NCI-H146 treated with DMSO at 0.1 percent for 48 hours (cell line): ENCODE data around the gene ANXA1.
"Not testable (repeated sequence)": the region's sequence is repeated elsewhere in the genome, so short reads cannot be mapped to it uniquely, and the experiment has no call there.

Experiments used
- DNase-seq: peaks from one replicate; lab custom pipeline; 2025; ENCODE audit not compliant: unreplicated experiment; lab: John Stamatoyannopoulos, UW

The ANXA1 gene, protein sequence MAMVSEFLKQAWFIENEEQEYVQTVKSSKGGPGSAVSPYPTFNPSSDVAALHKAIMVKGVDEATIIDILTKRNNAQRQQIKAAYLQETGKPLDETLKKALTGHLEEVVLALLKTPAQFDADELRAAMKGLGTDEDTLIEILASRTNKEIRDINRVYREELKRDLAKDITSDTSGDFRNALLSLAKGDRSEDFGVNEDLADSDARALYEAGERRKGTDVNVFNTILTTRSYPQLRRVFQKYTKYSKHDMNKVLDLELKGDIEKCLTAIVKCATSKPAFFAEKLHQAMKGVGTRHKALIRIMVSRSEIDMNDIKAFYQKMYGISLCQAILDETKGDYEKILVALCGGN

DNA sequence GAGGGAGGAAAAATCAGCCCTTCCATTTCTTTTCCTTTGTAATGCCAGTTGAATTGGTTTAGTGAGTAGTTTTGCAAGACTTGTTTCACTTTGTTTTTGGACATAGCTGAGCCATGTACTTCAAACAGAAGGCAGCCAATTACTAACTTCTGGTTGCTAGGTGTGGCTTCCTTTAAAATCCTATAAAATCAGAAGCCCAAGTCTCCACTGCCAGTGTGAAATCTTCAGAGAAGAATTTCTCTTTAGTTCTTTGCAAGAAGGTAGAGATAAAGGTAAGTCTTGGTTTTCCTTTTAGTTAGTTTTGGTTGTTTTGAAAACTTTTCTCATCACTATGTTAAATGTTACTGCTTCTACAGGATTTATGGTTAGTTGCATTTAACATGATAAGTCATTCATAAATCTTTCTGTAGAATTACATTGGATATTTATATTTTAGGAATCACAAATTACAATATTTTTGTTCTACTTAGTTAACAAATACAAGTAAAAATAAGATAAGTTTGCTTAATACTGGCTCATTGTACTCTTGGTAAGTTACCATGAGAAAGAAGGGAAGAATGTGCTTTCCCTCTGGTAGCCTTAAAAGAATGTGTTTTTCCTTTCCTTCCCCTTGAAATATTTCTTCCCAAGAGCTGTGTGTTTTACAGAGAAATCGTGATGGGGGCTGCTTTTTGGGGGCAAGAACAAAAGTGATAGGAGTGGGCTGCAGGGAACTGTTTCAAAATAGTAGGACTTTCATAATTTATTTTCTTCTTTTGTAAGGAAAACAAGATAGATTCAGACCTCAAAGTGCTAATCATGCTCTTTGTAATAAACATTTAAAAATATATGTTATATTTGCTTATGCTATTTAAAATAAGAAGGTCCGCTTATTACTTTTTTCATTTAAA, at the start of gene ANXA1:
TSS of gene ANXA1 (plus strand) at position 213 of the 890 bp plus-strand sequence. CDS start 6,671 bp downstream, outside the sequence.
- no peak for DNase-seq

DNA sequence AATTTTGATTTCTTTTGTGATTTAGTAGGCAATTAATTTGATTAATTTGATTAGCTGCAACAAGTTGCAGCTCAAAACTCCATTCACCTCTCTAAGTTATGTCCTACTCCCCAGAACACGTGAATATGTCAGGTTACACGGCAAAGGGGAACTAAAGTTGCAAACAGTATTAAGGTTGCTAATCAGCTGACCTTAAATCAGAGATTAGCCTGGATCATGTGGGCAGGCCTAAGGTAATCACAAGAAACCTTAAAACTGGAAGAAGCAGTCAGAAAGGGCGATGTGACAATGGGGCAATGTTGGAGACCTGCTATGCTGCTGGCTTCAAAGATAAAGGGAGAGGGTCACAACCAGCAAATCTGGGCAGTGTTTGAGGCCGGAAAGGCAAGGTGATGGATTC, 47.3 kb upstream of the ANXA1 start:
- no peak for DNase-seq

DNA sequence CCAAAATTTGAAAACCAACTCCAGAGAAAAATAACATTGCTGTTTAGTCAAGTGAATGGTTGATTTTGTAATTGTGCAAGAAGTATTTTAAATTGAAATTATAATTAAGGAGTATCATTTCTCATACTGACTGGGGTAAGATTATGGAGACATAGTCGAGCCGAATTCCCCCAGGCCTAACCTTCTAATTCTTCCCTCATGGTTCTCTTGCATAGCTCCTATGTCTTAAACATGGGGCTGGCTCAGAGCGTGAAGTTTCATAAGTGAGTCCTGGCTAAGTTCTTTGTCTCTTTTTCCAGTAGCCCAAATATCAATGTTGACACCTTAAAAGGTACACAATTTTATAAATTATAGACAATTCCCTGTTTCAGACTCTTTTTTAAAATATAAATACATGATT, 46.7 kb upstream of the ANXA1 start:
- DNase-seq, result no peak

DNA sequence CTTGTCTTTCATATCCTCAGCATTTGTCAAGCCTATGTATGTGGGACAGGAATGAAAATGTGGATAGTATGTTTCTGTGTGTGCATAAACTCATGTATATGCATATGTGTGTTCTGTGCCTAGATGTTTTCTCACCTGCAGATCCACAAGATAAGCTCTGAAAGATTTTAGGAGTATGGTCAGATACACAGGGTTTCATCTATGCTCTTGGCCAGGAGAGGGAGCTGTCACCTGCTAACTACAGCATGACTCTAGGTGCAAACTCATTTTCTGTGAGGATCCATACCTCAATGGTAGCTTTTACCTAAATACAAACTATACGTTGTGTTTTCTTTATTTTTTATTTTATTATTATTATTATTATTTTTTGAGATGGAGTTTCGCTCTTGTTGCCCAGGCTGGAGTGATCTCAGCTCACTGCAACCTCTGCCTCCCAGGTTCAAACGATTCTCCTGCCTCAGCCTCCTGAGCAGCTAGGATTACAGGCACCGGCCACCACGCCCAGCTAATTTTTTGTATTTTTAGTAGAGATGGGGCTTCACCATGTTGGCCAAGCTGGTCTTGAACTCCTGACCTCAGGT, 44.1 kb upstream of the ANXA1 start:
- DNase-seq, result not testable (repeated sequence)

DNA sequence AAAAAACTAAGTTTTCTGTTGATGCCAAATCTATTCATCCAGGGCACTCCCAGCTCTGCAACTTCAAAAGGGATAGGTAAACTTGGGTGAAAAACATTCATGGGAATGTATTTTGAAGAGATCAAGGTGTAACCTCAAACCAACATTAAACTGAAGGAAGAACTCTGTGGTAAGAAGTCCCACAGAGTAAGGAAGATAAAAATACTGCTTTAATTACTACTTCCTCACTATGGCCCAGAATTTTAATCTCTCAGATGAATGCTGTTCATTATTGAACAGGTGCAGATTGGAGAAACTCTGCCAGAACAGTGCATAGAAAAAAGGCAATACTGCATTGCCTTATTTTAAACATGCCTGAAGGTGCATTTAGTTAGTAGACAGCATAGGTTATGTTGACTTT, 37.6 kb upstream of the ANXA1 start:
- DNase-seq, result no peak

DNA sequence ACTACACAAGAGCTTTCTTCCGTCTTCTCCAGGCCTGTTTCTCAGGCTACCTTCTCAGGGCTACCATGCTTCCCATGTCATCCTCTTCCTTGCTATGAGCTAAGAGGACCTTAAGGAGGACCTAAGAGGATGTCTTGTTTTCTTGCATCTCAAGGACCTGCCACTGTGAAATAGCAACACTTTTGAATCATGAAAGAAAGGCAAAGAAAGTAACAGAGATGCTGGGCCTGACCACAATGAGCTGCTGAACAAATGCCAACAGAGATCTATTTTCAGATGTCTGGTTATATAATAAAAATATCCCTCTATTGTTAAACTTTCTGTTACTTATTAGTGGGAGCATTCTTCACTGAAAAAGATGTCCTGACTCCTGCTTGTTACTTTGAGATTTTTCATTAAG, 36.7 kb upstream of the ANXA1 start:
- DNase-seq, result no peak

DNA sequence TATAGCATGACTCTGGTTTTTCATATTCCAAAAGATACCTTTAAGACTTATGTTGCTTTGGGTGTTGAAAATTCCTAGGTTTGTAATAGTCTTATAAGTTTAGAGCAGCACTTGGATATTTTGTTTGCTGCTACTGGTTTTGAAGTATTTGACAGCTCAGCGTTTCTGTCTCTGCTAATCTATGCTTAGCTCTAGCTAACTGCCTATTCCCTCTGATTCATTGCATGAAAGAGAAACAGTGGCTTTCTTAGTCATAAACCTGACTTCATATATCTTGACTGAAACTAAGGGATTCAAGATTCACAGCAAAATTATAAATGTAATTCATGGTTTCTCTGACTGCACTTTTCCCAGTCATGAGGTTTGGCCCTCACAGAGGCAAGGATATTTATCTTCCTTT, 35.6 kb upstream of the ANXA1 start:
- no peak for DNase-seq

DNA sequence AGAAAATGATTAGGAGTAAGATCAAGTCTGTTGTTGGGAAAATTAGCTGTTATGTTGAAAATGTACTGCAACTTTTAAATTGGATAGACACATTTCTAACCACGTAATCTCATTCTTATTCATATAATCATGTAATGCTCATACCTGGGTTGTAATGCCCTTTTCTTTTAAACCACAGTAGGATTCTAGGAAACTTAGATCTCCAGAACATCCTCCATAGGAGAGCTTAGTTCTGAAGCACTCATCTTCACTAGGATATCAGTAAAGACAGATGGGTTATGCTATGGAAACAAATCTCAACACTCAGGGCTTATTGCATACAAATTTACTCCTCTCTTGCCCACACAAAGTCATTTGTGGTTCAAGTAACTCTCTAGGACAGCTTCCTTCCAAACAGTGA, 34.8 kb upstream of the ANXA1 start:
- DNase-seq, result no peak

DNA sequence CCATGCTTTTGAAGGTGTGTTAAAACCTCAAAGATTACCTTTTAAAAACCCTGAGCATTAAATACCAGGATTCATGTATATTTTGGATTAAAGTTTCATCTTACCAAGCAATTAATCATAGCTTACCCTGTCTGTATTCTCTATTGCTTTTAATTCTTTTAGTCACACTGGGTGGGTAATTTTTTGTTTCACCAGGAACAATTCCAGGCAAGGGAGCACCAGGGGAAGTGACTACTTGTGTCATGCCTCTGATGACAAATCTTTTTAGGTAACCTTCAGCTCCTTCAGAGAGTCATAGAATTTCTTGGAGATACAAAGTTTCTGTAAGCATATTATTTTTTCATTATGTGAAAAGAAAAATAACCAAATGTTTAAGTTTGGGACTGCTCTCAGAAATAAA, 33.4 kb upstream of the ANXA1 start:
- no peak for DNase-seq

DNA sequence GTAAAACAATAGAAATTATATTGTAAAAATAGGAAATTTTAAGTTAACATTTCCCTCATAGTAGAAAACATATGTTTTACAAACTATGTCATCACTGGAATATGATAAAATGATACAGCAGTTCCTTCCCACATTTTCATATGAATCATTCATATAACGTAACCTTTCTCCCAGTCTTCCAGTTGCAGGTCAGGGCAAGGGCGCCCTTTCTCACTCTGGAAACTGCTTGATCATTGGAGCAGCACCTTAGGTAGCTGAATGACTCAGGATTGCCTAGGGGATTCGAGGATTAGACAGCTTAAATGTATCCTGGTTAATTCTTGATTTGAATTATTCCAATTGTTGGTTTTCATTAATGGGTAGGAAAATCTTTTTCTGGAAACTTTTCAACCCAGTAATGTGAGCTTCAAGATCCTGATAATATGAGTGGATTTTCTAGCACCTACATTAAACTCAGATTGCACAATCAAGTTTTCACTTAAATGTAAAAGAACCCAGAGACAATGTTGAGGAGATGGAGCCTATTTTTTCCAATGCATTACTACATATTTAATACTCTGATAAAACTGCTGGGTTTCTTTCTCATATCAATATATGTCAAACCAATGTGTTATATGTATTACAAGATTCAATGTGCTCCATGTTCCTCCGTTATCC, 32.6 kb upstream of the ANXA1 start:
- DNase-seq, result no peak

DNA sequence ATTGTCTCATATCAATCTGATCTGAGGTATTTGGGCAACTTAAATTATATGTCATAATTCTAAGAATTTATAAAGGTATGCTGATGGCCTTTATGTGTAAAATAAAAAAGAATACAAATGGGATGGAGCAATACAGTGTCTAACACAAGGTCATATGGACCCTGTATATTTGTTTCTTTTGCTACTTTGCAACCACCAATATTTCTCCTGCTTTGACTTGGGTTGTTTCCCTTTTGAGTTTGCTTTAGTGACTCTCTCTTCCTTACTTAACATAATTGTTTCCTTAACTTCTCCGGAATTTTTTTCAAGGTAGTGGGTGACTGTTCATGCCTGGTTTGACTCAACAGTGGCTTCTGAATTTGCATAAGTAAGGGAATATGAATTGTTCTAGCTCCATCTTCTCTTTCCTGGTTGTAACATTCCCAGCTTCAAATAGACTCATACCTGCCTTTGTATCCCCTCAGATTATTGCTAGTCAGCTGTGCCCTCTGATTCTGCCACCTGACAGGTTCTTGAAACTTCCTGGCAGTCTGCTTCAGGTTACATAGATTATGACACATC, 30.2 kb upstream of the ANXA1 start:
- no peak for DNase-seq

DNA sequence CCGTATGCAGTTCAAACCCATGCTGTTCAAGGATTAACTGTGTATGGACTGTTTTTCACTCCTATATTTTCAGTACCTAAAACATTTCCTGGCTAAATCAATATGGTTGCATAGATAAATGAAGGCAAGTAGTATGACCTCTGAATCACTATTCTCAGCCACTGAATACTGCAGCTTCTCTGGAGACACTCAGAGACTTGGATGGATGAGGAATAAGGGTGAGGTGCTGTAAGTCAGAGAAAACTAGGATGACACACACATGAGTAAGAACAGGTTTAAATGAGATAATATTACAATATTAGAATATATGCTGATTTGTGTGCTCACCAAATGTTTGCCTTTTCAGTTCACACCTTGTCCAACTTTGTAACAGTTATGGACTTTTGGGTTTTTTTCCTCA, 26.0 kb upstream of the ANXA1 start:
- no peak for DNase-seq

DNA sequence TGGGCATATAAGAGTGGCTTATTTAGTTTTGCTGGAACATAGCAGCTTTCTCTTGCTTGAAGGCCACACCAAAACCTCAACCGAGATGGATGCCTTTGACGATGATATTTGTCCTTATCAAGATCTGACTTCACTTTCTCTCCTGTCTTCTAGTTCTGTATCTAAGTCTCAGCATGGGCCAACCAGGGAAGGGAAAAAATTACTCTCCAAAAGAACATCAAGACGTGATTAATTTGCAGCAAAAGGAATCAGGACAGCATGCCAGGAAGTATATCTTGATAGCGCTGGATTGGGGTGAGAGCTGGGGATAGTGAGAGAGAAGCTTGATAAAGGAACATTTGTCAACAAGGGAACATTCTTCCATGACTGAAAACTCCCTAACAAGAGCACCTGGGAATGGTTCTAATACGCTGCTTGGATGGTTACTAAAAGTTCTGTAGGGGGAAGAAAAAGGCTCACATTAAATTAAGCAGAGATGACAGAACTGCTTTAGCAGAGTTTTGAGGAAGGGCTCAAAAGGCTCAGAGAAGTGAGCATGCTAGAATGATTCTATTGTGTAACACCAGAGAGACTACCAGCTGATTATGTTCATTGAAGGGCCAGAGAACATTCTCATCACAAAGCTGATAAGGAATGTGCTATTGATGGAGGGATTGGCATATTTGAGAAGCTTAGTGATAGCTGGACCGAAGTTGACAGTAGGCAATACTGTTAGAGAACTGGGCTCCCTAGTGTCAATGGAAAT, 21.6 kb upstream of the ANXA1 start:
- no peak for DNase-seq

DNA sequence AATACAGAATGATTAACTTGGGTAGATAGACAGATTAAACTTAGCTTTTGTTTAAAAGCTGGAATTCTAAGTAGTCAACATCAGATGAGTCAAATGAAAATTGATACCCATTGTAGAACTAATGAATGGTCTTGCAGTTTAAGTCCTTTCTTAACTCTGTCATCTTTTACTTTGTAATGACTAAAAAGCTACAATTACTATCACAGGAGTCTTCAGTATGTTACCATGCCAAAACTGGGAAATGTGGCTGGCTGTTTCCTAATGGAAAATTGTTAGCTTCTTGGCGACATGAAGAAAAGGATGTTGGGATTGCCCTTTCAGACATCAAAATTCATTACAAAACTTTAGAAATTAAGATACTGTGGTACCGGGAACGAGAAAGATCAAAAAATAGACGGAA, 20.2 kb upstream of the ANXA1 start:
- no peak for DNase-seq

DNA sequence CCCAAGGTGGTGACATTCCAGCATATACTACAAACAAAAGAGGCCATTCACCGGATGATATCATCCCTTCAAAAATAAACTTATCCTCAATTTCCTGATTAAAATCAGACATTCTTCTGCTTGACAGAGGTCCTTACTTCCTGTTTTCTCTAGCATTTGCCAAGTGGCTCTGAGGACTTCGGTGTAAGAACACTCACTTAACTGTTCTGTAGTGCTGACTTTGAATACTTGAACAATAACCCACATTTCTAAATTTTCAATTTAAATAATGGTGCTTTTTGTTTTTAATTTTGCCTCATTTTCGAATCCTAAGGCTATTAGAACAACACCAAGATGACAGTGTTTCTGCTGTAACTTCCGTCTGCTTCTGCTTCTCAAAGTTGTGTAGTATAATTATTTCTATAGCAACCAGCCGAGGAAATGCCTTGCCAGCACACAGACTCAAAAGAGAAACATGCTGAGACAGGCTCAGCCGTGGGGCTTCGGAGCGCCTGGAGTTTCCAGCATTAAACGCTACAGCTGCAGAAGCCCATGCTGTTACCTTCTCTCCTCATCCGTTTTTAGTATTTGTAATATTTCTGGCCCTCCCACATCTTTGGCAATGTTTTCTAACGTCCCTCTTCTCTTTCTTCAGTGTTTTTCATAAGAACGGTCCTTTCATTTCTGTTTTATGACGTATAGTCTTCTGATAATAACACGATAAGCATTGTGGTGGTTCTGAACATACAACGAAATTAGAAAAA, 19.5 kb upstream of the ANXA1 start:
- DNase-seq, result no peak

DNA sequence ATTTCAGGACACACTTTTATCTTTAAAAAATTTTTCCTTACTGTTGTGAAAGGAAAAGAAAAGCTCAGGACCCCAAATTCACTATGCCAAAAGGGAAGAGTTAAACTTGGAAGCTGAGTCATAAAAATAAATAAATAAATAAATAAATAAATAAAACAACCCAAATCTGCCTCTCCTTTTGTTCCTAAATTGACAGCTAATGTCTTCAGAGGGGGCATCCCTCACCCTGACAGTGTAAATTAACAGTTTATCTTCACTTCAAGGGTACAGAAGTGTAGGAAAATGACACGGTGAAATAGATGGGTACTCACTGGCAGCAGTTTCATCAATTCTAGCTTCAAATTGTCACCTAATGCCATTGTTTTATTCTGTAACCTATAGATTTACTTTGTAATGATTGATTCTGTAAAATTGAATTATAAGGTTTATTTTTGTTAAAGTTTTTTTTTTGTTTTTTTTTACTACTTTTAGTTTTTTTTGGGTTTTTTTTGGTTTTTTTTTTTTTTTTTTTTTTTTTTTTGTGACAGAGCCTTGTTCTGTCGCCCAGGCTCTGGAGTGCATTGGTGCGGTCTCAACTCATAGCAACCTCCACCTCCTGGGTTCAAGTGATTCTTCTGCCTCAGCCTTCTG, 18.5 kb upstream of the ANXA1 start:
- DNase-seq, result no peak

DNA sequence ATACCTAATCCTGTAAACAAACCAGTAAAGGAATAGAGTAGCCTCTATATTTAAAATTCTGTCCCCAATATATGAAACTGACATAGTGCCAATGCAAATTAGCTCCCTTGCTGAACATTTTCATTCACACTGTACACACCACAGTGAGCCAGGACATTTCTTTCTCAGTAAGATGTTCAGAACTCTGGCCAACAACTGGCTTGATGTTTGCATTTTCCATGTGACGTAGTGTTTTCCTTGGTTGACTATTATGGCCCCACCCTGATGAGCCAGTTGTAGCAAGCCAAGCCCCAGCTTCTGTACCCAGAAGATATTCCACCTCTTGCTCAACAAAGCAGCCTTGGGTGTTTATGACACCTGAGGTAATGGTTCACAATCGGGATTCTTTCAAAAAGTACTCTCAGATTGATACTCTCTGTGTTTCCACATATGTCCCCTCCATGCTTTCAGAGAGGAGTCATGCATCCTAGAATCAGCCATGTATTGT, 17.7 kb upstream of the ANXA1 start:
- DNase-seq, result no peak

DNA sequence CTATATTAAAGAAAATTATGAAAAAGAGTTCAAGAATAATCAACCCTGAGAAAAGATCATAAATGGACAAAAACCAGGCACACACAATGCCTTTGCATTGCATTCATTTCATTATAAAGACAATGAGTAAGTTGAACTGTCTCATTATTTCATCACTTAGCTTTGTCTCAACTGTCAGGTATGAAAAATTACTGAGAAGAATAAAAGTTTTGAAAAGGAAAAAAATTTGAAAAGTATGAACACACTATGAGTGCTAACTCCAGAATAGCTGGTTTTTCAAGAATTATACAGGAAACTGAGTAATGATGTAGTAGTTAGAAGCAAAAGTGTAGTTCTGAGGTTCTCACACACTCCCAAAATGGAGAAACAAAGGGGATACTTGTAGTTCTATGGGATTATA, 16.3 kb upstream of the ANXA1 start:
- no peak for DNase-seq

DNA sequence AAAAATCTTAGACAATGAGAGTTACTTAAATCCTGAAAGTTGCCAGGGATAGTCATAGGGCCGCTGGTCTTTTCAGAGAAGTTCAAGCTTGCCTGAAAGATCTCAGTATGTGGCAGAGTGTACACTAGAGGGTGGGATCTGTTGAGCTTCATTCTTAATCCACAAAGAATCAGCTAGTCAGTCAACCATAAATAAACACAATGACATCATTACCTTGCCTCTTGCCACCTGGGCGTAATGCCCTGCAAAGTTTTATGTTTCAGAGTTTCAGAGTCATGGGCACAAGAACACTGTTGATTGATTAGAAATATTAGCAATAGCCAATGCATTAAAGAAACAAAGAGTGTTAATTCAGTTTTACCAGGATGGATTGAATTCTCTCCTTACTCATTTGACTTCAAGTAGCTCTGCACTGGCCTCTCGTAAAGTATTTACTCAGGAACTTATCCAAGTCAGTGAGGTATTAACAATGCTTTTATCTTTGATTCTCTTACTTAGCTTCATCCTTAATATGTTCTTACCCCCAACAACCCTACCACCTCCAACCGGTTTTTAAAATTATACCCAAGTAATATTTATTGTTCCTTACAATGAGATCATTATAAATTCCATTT, 14.3 kb upstream of the ANXA1 start:
- no peak for DNase-seq
